Tongue (tissue), 2 donors: ENCODE measurements around the gene GSTO2. TPM values are rescaled to one million over a fixed set of nuclear protein-coding genes. Genes with fewer than 3 reads are reported as not detected.
A peak's percentile ranks its signal among the peaks of the same experiment; 100 is the strongest.

Experiments
- DNase-seq: peaks from one replicate; pipeline ENCODE4 v3.0.0-alpha.2; 2015
- total RNA-seq: library from RNA; depleted of rRNA; stranded (reverse); fragments of >200 nt; gene quantifications from one replicate; pipeline ENCODE4 v1.2.3, GENCODE V29; 2014

The GSTO2 gene
- total RNA-seq, 1 donor from 2014 or later = 5.1 TPM

GRCh38 chr10:104326991-104327610 lies 58.1 kb downstream of the GSTO2 start:
- DNase-seq = no peak

- peak; percentile 79 for DNase-seq
Observed at GRCh38 chr10:104327745-104328645, 59.0 kb downstream of the GSTO2 start.

GRCh38 chr10:104328646-104328895 lies 59.6 kb downstream of the GSTO2 start:
- DNase-seq = no peak

- peak; percentile 84 for DNase-seq
Observed at GRCh38 chr10:104328896-104329710, 60.1 kb downstream of the GSTO2 start.

- no peak for DNase-seq
Observed at GRCh38 chr10:104329735-104330134, 60.8 kb downstream of the GSTO2 start.

GRCh38 chr10:104330168-104331110 lies 61.5 kb downstream of the GSTO2 start:
- peak; percentile 89 for DNase-seq

- peak; percentile 72 for DNase-seq
Observed at GRCh38 chr10:104331208-104331838, 62.3 kb downstream of the GSTO2 start.

GRCh38 chr10:104332243-104333031 lies 63.5 kb downstream of the GSTO2 start:
- DNase-seq = no peak

GRCh38 chr10:104333032-104333727 lies 64.2 kb downstream of the GSTO2 start:
- no peak for DNase-seq

GRCh38 chr10:104333728-104334373 lies 64.9 kb downstream of the GSTO2 start:
- no peak for DNase-seq

GRCh38 chr10:104334561-104334960 lies 65.6 kb downstream of the GSTO2 start:
- DNase-seq = no peak

GRCh38 chr10:104334965-104335650 lies 66.1 kb downstream of the GSTO2 start:
- DNase-seq = no peak

- no peak for DNase-seq
Observed at GRCh38 chr10:104336821-104337467, 68.0 kb downstream of the GSTO2 start.

- DNase-seq = peak; percentile 62
Observed at GRCh38 chr10:104337521-104337984, 68.6 kb downstream of the GSTO2 start.

GRCh38 chr10:104337985-104338735 lies 69.2 kb downstream of the GSTO2 start, which contains the start of gene ITPRIP:
TSS of gene ITPRIP (minus strand) at chr10:104338465. CDS start at chr10:104316051, 22,414 bp downstream.
- DNase-seq = peak; percentile 87

GRCh38 chr10:104339469-104340110 lies 70.6 kb downstream of the GSTO2 start:
- DNase-seq = peak; percentile 93
